ENCODE data around the gene ARAP3.
"Not testable (repeated sequence)": the region's sequence is repeated elsewhere in the genome, so short reads cannot be mapped to it uniquely, and the experiment has no call there.

ARAP3 gene

GRCh38 chr5:141611289-141611688, 70.7 kb downstream of the ARAP3 start:
- no peak for DNase-seq

GRCh38 chr5:141609921-141610320, 72.1 kb downstream of the ARAP3 start:
- not testable (repeated sequence) for DNase-seq

- no peak for DNase-seq
These were observed 73.0 kb downstream of the ARAP3 start for GRCh38 chr5:141609044-141609443.

- DNase-seq: no peak
These were observed 73.5 kb downstream of the ARAP3 start for GRCh38 chr5:141608557-141608956.

GRCh38 chr5:141608046-141608445, 74.0 kb downstream of the ARAP3 start:
- no peak for DNase-seq

- no peak for DNase-seq
These were observed 76.3 kb downstream of the ARAP3 start for GRCh38 chr5:141605523-141606277.

GRCh38 chr5:141603923-141604717, 77.9 kb downstream of the ARAP3 start:
- no peak for DNase-seq

Measured in NCI-H1436 treated with DMSO at 0.1 percent for 48 hours (cell line).